Stimulated activated CD8-positive, alpha-beta memory T cell treated with anti-CD3 and anti-CD28 coated beads, Interleukin-15, amount 100 ng/mL, for 24 hours (primary cell): ENCODE measurements around the gene FAM228A.
"Not testable (repeated sequence)": the region's sequence is repeated elsewhere in the genome, so short reads cannot be mapped to it uniquely, and the experiment has no call there.

Source experiments
- DNase-seq: peaks from one replicate; pipeline ENCODE4 v3.0.0-alpha.2; 2020; ENCODE audit warnings: low read depth

Gene FAM228A

DNA sequence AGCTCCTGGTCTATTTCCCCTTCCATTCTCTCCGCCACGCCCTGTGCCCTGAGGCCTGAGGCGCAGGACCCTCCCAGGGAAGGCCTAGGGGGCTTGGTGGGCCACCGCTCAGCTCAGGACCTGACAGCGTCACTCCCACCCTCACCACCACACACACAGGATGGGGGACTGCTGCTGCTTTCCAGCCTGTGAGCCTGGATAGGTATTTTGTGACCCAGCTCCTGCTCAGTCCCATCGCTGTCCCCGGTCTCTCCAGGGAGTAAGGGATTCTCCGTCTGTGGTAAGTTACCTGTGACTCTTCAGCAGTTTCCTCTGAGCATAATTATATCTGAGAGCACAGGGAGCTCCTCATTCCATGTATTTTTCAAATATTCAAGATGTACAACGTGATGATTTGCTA is 16.3 kb downstream of the FAM228A start:
- no peak for DNase-seq

DNA sequence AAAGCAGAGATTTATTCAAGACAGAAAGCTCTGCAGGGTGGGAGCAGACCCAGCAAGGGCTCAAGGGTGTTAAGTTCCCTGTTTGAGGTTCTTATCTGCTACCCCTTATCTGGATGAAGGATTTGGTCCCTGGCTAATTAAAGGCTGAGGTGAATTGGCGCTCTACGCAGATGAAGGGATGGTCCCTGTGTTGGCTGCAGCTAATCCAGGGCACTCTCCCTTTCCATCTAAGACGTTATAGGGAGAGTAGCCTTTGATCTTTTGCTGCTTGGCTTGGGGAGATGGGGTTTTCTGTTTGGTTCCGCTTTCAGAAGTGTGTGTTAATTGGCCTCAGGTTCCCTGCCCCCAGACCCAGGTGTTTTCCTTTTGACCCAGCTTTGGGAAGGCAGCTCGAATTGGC is 17.0 kb downstream of the FAM228A start:
- no peak for DNase-seq

- DNase-seq, result not testable (repeated sequence)
These were observed 22.4 kb downstream of the FAM228A start for GRCh38 chr2:24197213-24197612.

DNA sequence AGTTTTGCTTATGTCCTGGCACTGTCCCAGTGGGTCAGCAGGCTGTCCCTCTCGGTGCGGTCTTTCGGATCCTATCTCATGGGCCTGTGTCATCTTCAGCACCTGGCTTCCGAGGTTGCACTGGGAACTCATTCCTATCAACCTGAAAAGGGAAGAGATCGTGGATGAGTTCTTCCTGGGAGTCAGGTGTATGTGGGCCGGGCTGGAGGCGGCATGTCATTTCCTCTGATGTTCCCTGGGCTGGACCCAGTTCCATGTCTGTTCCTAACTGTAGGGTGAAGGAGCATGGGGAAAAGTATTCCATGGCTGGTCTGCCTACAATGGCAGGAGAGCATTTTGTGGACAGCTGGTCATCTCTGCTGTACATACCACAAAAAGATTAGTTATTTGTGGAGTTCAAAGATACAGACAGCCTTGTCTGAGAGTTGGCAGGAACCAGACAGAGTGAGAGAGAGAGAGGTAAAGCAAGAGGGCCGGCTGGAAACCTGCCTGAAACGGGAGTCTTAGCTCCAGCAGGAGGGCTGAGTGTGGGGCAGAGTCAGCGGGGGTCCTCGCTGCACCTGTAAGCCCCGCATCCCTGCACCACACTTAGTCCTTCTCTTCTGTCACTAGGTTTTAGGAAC is 25.2 kb downstream of the FAM228A start:
- DNase-seq, result no peak

GRCh38 chr2:24200799-24201198 is 25.9 kb downstream of the FAM228A start:
- DNase-seq, result no peak

DNA sequence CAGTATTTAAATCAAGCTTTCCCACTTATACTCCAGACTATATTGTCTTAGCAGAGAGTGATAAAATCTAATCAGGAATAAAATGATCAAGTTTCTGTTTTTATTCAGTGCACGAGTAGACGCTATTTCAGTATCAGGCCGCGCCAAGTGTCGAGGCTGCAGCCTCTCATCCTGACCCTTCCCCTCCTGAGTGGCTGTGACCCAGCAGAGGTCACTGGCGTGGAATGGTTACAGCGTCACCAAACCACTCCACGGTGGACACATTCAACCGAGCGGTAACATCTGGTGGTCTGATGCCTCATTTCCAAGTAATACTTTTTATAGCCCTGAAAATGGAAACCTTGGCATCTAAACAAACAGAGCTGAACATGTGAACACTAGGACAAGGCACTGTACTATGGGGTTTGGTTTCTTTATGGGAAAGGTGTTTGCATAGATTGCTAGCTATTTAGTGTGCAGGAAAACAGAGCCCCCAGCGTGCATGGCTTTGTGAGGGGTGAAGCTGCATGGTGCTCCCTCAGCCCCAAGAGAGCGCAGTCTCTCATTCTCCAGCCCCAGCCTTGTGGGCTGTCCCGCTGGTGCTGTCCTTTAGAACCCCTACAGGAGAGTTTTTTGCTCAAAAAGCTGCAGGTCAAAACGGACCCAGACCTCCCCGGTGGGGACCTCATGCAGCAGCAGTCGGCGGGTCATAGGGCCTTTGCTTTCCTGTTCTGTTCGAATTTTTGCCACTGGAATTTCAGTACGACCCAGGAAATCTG is 28.4 kb downstream of the FAM228A start:
- DNase-seq, result no peak

DNA sequence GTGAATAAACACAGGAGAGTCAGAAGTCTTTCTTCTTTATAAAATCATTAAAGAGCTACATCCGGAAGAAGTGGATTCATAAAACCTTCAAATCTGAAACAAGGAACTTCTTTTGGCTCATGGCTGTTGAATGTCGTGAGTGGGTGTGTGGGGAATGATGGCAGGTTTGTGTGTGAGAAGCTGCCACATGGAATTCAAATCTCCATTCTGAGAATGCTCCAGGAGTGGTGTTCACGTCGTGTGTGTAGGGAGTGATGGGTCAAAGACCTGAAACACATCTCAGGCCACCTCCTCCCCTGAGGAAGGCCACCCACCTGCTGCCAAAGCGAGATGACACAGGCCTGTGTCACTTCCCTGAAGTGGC is 28.9 kb downstream of the FAM228A start:
- DNase-seq, result no peak

- DNase-seq, result no peak
These were observed 29.7 kb downstream of the FAM228A start for GRCh38 chr2:24204505-24204904.

DNA sequence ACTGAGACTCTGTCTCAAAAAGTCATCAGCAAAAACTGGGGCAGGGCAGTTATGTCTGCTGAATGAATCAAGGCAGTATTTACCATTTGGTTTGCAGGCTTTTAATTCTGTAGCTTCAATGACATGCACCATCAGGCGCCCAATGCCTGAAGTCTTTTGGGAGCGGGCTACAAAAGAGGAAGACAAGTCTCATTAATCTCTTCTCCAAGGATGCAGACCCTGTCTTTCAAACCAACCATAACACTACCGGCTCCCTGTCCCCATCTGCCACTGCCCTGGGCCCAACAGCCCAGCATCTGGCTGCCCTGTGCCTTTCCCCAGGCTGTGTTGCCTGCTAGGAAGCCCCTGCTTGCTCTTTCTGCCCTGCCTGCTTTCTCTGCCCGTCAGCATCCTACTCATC is 30.3 kb downstream of the FAM228A start:
- no peak for DNase-seq

DNA sequence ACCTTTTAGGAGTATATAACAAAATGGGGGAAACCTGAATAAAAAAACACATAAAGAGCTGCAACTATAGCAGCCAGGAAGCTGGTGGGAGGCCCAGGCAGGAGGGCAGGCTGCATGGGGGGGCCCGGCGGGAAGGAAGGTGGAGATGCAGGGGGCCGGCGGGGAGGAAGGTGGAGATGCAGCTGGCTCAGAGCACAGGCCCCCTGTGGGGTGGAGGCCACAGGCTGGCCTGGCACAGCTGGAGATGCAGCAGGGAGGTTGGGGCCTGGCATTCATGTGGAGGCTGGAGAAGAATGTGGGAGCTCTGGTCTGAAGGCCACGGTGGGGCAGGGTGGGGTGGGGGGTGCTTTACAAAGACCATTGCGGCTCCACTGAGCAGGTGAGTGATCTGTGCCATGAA is 31.4 kb downstream of the FAM228A start:
- no peak for DNase-seq

- no peak for DNase-seq
These were observed 31.9 kb downstream of the FAM228A start for GRCh38 chr2:24206714-24207113.

- no peak for DNase-seq
These were observed 32.5 kb downstream of the FAM228A start for GRCh38 chr2:24207359-24207758.

GRCh38 chr2:24208490-24208889 is 33.6 kb downstream of the FAM228A start:
- DNase-seq, result no peak

DNA sequence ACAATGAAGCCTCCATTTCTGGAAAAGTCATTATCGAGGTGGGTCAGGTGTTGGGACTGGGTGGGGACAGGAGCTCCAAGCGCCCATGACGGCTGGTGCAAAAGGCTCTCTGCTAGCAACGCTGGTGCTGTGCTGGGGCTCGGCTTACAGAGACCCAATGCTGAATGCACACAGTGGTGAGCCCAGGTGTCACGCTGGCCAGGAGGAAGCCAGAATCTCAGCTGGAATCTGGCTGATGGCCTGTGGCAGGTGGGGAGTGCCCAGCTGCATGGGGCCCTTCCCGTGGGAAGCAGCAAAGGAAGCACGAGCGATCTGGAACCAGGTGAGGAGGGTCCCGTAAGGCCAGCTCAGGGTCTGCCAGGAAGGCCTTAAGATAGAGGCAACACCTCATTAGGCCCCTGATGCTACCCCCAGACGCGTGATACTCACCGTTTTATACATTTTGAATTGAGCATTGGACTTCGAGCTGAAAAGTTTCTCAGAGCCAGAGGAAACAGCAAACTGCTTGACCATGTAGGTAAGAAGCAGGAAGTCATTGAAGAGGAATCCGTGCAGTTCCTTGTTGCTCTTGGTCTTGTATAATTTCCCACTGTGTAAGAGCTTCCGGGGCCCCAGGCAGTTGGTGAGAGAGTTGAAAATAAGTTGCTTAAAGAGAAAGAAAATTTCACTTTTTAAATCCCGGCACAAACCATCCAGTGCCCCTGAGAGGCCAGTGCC is 34.7 kb downstream of the FAM228A start:
- no peak for DNase-seq

GRCh38 chr2:24210106-24210455 is 35.2 kb downstream of the FAM228A start:
- DNase-seq, result no peak

DNA sequence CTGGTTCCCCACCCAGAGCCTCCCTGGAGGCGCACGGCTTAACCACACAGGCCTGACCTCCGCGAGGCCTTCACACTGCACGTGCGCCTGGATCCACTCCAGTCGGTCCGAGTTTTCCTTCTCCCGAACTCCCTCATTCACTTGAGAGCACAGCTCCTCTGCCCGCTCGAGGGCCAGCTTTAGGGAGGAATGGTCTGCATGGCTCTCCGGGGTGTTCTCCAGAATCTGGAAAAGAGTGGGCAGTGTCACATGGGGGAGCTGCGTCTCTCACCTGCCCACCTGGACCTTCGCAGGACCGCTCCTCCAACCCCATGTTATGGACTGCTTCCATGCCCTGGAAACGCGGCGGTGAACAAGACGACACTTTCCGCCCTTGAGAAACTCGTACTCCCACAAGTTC is 35.9 kb downstream of the FAM228A start:
- no peak for DNase-seq

GRCh38 chr2:24211408-24211807 is 36.6 kb downstream of the FAM228A start:
- no peak for DNase-seq

- DNase-seq, result no peak
These were observed 40.0 kb downstream of the FAM228A start for GRCh38 chr2:24214880-24215279.

GRCh38 chr2:24220554-24221291 is 45.9 kb downstream of the FAM228A start:
- DNase-seq, result no peak

DNA sequence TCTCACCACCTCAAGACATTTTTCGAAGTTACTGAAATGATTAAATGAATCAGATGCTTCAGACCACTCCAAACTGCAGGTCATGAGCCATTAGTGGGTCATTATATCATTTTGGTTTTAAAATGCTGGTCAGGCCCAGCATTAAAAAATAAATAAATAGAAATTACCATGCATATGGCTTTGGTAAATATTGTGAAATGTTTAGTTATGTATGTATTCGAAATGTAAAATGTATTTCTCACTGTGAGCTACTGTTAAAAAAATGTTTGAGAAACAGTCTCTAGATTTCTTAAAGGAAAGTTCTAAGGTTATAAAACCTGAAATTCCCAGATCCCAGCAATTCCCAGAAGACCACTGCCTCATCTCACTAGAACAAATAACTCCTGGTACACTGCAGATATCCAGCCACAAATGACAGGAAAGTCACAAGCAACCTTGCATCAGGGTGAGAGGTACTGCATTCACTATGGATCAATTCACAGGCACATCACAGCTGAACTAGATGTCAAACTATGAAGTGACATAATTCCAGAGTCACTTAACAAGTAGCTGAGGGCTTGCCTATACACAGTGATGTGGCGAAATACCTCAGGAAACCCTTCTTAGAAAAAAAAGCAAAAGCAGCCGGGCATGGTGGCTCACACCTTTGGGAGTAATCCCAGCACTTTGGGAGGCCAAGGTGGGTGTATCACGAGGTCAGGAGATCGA is 46.6 kb downstream of the FAM228A start:
- no peak for DNase-seq

- DNase-seq, result no peak
These were observed 48.1 kb downstream of the FAM228A start for GRCh38 chr2:24222946-24223345.
